K562 (cell line): ENCODE data around the gene PTP4A2. TPM values are rescaled to one million over a fixed set of nuclear protein-coding genes. Genes with fewer than 3 reads are reported as not detected.
A peak's percentile ranks its signal among the peaks of the same experiment; 100 is the strongest.

ENCODE experiments used
- ASH1L ChIP-seq: fragments of 450-650 bp; IDR thresholded peaks from 2 replicates; pipeline ENCODE4 v1.6.1; 2018; ENCODE audit warnings: borderline replicate concordance, mild to moderate bottlenecking, low read depth; ENCODE audit not compliant: partially characterized antibody
- BCOR ChIP-seq: fragments of 450-650 bp; IDR thresholded peaks from 2 replicates; pipeline ENCODE4 v1.6.1; 2016
- BRF2 ChIP-seq: IDR thresholded peaks from 3 replicates; pipeline ENCODE4 v1.6.1; 2011; ENCODE audit warnings: borderline replicate concordance, mild to moderate bottlenecking; ENCODE audit not compliant: insufficient read length, insufficient read depth
- CGGBP1 ChIP-seq: fragments of 250-450 bp; sonication (Bioruptor Pico); IDR thresholded peaks from 2 replicates; pipeline ENCODE4 v1.9.0; 2021; ENCODE audit warnings: mild to moderate bottlenecking
- CTCFL ChIP-seq: IDR thresholded peaks from 2 replicates; pipeline ENCODE4 v1.6.1; 2011; ENCODE audit warnings: borderline replicate concordance, low read depth, mild to moderate bottlenecking, moderate library complexity, low read length; ENCODE audit not compliant: insufficient read depth, poor library complexity, severe bottlenecking
- GTF2B ChIP-seq: IDR thresholded peaks from 2 replicates; pipeline ENCODE4 v1.6.1; 2011; ENCODE audit not compliant: insufficient read length; ENCODE audit errors: extremely low read depth
- GTF3C2 ChIP-seq: IDR thresholded peaks from 3 replicates; pipeline ENCODE4 v1.6.1; 2011; ENCODE audit warnings: borderline replicate concordance, mild to moderate bottlenecking, moderate library complexity; ENCODE audit not compliant: insufficient read length; ENCODE audit errors: extremely low read depth
- KDM2B ChIP-seq: fragments of 250-450 bp; sonication (Bioruptor Pico); IDR thresholded peaks from 2 replicates; pipeline ENCODE4 v1.8.0; 2021; ENCODE audit warnings: mild to moderate bottlenecking, moderate library complexity
- KLF16 ChIP-seq: IDR thresholded peaks from 2 replicates; pipeline ENCODE4 v1.6.1; 2016; ENCODE audit warnings: antibody characterized with exemption
- NR4A1 ChIP-seq, 2 experiments: fragments of 250-450 bp in 1 of 2; fragments of 450-650 bp in 1 of 2; sonication (Bioruptor Pico) in 1 of 2; IDR thresholded peaks; 2 replicates each; pipeline versions ENCODE4 v1.4.0 to v1.6.1; 2016 to 2020; ENCODE audit warnings: mild to moderate bottlenecking in 2 of 2, missing compliant biosample characterization in 1 of 2, missing genetic modification characterization in 1 of 2, moderate library complexity in 1 of 2
- NRF1 ChIP-seq, 2 experiments: fragments of 450-650 bp; IDR thresholded peaks in 1 of 2; conservative IDR thresholded peaks in 1 of 2; 2 replicates each; pipeline ENCODE4 v1.6.1; 2014; ENCODE audit warnings: mild to moderate bottlenecking in 2 of 2
- POLR2H ChIP-seq: IDR thresholded peaks from 2 replicates; pipeline ENCODE4 v1.6.1; 2016; ENCODE audit warnings: missing genetic modification characterization, low read depth, mild to moderate bottlenecking, control low read depth, missing compliant biosample characterization, moderate library complexity
- RNF2 ChIP-seq: sonication (generic); IDR thresholded peaks from 2 replicates; pipeline ENCODE4 v1.6.1; 2016
- SIN3B ChIP-seq: fragments of 450-650 bp; IDR thresholded peaks from 2 replicates; pipeline ENCODE4 v1.6.1; 2017; ENCODE audit warnings: low read depth, mild to moderate bottlenecking, moderate library complexity
- SMARCE1 ChIP-seq: fragments of 450-650 bp; IDR thresholded peaks from 2 replicates; pipeline ENCODE4 v1.7.1; 2016; ENCODE audit warnings: mild to moderate bottlenecking
- SNIP1 ChIP-seq: fragments of 450-650 bp; IDR thresholded peaks from 2 replicates; pipeline ENCODE4 v1.7.1; 2017; ENCODE audit warnings: low read depth, mild to moderate bottlenecking
- TEAD2 ChIP-seq: fragments of 450-650 bp; IDR thresholded peaks from 2 replicates; pipeline ENCODE4 v1.6.1; 2016; ENCODE audit warnings: missing genetic modification characterization, control low read depth, missing compliant biosample characterization
- TRIM28 ChIP-seq: fragments of 450-650 bp; IDR thresholded peaks from 2 replicates; pipeline ENCODE4 v1.6.1; 2017
- TSC22D4 ChIP-seq: fragments of 450-650 bp; IDR thresholded peaks from 2 replicates; pipeline ENCODE4 v1.6.1; 2016; ENCODE audit warnings: missing genetic modification characterization, missing biosample characterization, control low read depth
- YBX1 ChIP-seq: fragments of 450-650 bp; IDR thresholded peaks from 2 replicates; pipeline ENCODE4 v1.7.1; 2016; ENCODE audit warnings: mild to moderate bottlenecking
- ZNF444 ChIP-seq: fragments of 250-450 bp; sonication (Bioruptor Pico); IDR thresholded peaks from 2 replicates; pipeline ENCODE4 v1.4.0; 2020; ENCODE audit warnings: mild to moderate bottlenecking, moderate library complexity
- ZSCAN32 ChIP-seq: fragments of 450-650 bp; formaldehyde crosslinking; IDR thresholded peaks from 2 replicates; pipeline ENCODE4 v1.4.0; 2020; ENCODE audit warnings: mild to moderate bottlenecking, moderate library complexity
- polyA plus RNA-seq, 8 experiments: library from polyadenylated mRNA; depleted of rRNA in 4 of 8; stranded (reverse) in 5 of 8; unstranded in 3 of 8; fragments of >200 nt; fragmentation: Nextera tagmentation in 2 of 8; fragmentation: Illumina TruSeq in 1 of 8; extraction: Ambion mirVana in 2 of 8; extraction: Trizol in 1 of 8; gene quantifications; 2 replicates each; pipeline versions ENCODE4 v1.2.1 to v1.2.3, GENCODE V29; 2011 to 2014; ENCODE audit warnings: inconsistent platforms in 1 of 8, missing spikeins in 1 of 8
- total RNA-seq, 7 experiments: library from RNA; depleted of rRNA in 6 of 7; stranded (reverse); fragments of >200 nt in 6 of 7; fragmentation: Illumina TruSeq in 2 of 7; extraction: Trizol in 2 of 7; gene quantifications; 2 replicates each; pipeline versions ENCODE4 v1.2.1 to v1.2.3, GENCODE V29; 2011 to 2021; ENCODE audit warnings: low replicate concordance in 1 of 7

The PTP4A2 gene
- total and polyA plus RNA-seq, 9 of the 15 experiments (the other 6 are each of a cell fraction or from before 2014, with no cell fraction given) = 197 to 870 (median 480) TPM

- TF ChIP-seq KDM2B (CRISPR knock-in tag) (no peak), SNIP1 (no peak), POLR2H (peak; percentile 49; the same call in 1 of the 2 replicates), SIN3B (no peak), YBX1 (no peak), RNF2 (no peak), TSC22D4 (no peak), KLF16 (no peak), SMARCE1 (peak; percentile 78; the same call in 1 of the 2 replicates), ZSCAN32 (CRISPR knock-in tag) (no peak), ASH1L (no peak), TEAD2 (tag) (no peak), GTF2B (no peak), BRF2 (no peak), BCOR (no peak), CTCFL (no peak), GTF3C2 (no peak), NR4A1 (CRISPR knock-in tag; IDR thresholded peaks at IDR 0.05) (no peak), NR4A1 (tag; IDR thresholded peaks at IDR 0.05) (no peak), ZNF444 (no peak), NRF1 (conservative IDR thresholded peaks at IDR 0.05 in 1 of 2, IDR thresholded peaks at IDR 0.05 in 1 of 2) (no peak), TRIM28 (no peak), CGGBP1 (no peak)
These were observed 13.3 kb downstream of the PTP4A2 start (continued) for GRCh38 chr1:31924839-31925238.
